HepG2 (cell line): ENCODE data around the gene TSPAN3. TPM values are rescaled to one million over a fixed set of nuclear protein-coding genes. Genes with fewer than 3 reads are reported as not detected.

Experiments
- CAMTA2 ChIP-seq: sonication (generic); formaldehyde crosslinking; IDR thresholded peaks from 2 replicates; pipeline ENCODE4 v1.4.0; 2020; ENCODE audit warnings: mild to moderate bottlenecking, missing genetic modification reagents, borderline replicate concordance
- ELF3 ChIP-seq: IDR thresholded peaks from 2 replicates; pipeline ENCODE4 v1.6.1; 2016; ENCODE audit warnings: missing genetic modification reagents, missing compliant biosample characterization
- FOXP1 ChIP-seq, 2 experiments: fragments of 450-650 bp in 1 of 2; IDR thresholded peaks; 2 replicates each; pipeline ENCODE4 v1.6.1; 2017 to 2018; ENCODE audit warnings: antibody characterized with exemption in 1 of 2
- HOXD1 ChIP-seq: sonication (generic); formaldehyde crosslinking; IDR thresholded peaks from 2 replicates; pipeline ENCODE4 v1.5.0; 2020; ENCODE audit warnings: missing genetic modification reagents
- ISX ChIP-seq: sonication (generic); formaldehyde crosslinking; conservative IDR thresholded peaks from 2 replicates; pipeline ENCODE4 v1.5.0; 2020; ENCODE audit warnings: missing genetic modification reagents
- KDM5A ChIP-seq: fragments of 200-600 bp; sonication (generic); IDR thresholded peaks from 2 replicates; pipeline ENCODE4 v1.7.0; 2018; ENCODE audit warnings: antibody characterized with exemption, mild to moderate bottlenecking, low read length, borderline replicate concordance
- NCOA1 ChIP-seq: sonication (generic); formaldehyde crosslinking; IDR thresholded peaks from 2 replicates; pipeline ENCODE4 v1.9.0; 2021; ENCODE audit warnings: missing genetic modification reagents
- SIX4 ChIP-seq: sonication (generic); formaldehyde crosslinking; IDR thresholded peaks from 2 replicates; pipeline ENCODE4 v1.4.0; 2020; ENCODE audit warnings: missing genetic modification reagents
- TP53 ChIP-seq: sonication (generic); formaldehyde crosslinking; conservative IDR thresholded peaks from 2 replicates; pipeline ENCODE4 v1.4.0; 2020; ENCODE audit warnings: missing genetic modification reagents
- U2AF1 ChIP-seq: fragments of 200-400 bp; formaldehyde crosslinking; optimal IDR thresholded peaks from 2 replicates; pipeline ENCODE3; 2017; ENCODE audit warnings: mild to moderate bottlenecking, low read depth, low read length
- ZBTB21 ChIP-seq: sonication (generic); formaldehyde crosslinking; IDR thresholded peaks from 2 replicates; pipeline ENCODE4 v1.4.0; 2020; ENCODE audit warnings: missing genetic modification reagents
- ZNF496 ChIP-seq: sonication (generic); formaldehyde crosslinking; IDR thresholded peaks from 2 replicates; pipeline ENCODE4 v1.8.1; 2023; ENCODE audit warnings: mild to moderate bottlenecking, moderate library complexity, missing genetic modification reagents; ENCODE audit not compliant: insufficient replicate concordance
- ZNF616 ChIP-seq: sonication (generic); formaldehyde crosslinking; IDR thresholded peaks from 2 replicates; pipeline ENCODE4 v1.5.0; 2020; ENCODE audit warnings: low read depth, mild to moderate bottlenecking, missing genetic modification reagents
- ZNF629 ChIP-seq: sonication (generic); formaldehyde crosslinking; conservative IDR thresholded peaks from 2 replicates; pipeline ENCODE4 v1.5.0; 2020; ENCODE audit warnings: missing genetic modification reagents
- ZNF841 ChIP-seq: sonication (generic); formaldehyde crosslinking; IDR thresholded peaks from 2 replicates; pipeline ENCODE4 v1.8.1; 2023; ENCODE audit warnings: missing genetic modification reagents, borderline replicate concordance
- polyA plus RNA-seq, 8 experiments: library from polyadenylated mRNA; depleted of rRNA in 3 of 8; stranded (reverse) in 7 of 8; unstranded in 1 of 8; fragments of >200 nt; fragmentation: Illumina TruSeq in 4 of 8; extraction: Trizol in 4 of 8; gene quantifications; 2 replicates each; pipeline versions ENCODE4 v1.2.1 to v1.2.3, GENCODE V29; 2011 to 2016; ENCODE audit warnings: low read depth in 4 of 8, missing spikeins in 1 of 8, mixed read lengths in 1 of 8; ENCODE audit not compliant: insufficient read depth in 1 of 8
- total RNA-seq, 5 experiments: library from RNA; depleted of rRNA; stranded (reverse); fragments of >200 nt; fragmentation: Illumina TruSeq; extraction: Trizol; gene quantifications; 2 replicates each; pipeline ENCODE4 v1.2.3, GENCODE V29; 2016; ENCODE audit warnings: low read depth in 1 of 5
- TF ChIP-seq, protein P1 (sequence below): sonication (generic); formaldehyde crosslinking; IDR thresholded peaks from 2 replicates; pipeline ENCODE4 v1.4.0; 2020; ENCODE audit warnings: missing genetic modification reagents
- TF ChIP-seq, protein P2 (sequence below): sonication (generic); formaldehyde crosslinking; IDR thresholded peaks from 2 replicates; pipeline ENCODE4 v1.4.0; 2020; ENCODE audit warnings: mild to moderate bottlenecking, missing genetic modification reagents
- TF ChIP-seq, protein P3 (sequence below): sonication (generic); formaldehyde crosslinking; IDR thresholded peaks from 2 replicates; pipeline ENCODE4 v1.5.1; 2020; ENCODE audit warnings: mild to moderate bottlenecking, moderate library complexity, missing genetic modification reagents
- TF ChIP-seq, protein P4 (sequence below), 2 experiments: sonication (generic) in 1 of 2; formaldehyde crosslinking in 1 of 2; IDR thresholded peaks; 2 replicates each; pipeline versions ENCODE4 v1.5.1 to v1.6.1; 2011 to 2020; ENCODE audit warnings: borderline replicate concordance in 1 of 2, low read depth in 1 of 2, low read length in 1 of 2, mild to moderate bottlenecking in 1 of 2, missing genetic modification reagents in 1 of 2, moderate library complexity in 1 of 2

The TSPAN3 gene
- total and polyA plus RNA-seq, 2 of the 13 experiments (the other 11 are each of a cell fraction or from before 2014, with no cell fraction given): 167 to 170 TPM

DNA sequence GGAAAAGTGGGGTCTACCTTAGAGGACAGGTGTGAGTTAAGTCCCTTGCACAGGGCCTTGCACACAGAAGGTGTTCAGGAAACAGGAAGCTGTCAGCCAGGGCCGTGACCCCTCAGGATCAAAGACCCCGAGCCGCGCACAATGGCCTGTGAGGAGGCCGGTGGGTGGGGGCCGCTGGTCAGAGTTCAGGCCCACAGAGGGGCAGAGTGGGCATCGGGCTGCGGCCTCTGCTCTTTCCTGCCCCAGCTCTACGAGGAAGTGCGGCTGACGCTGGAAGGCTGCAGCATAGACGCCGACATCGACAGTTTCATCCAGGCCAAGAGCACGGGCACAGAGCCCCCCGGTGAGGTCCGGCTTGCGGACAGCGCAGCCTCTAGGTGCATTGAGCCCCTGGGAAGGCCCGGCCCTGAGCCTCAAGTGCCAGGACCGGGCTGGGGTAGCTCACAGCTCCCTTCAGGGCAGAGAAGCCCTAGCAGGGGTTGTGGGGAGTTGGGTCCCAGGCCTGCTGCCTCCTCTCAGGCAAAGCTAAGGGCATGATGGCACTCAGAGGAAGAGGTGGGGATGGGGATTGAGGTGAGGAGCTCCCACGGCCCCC lies 38.8 kb downstream of the TSPAN3 start (continued):
- TF ChIP-seq, protein P1, sequence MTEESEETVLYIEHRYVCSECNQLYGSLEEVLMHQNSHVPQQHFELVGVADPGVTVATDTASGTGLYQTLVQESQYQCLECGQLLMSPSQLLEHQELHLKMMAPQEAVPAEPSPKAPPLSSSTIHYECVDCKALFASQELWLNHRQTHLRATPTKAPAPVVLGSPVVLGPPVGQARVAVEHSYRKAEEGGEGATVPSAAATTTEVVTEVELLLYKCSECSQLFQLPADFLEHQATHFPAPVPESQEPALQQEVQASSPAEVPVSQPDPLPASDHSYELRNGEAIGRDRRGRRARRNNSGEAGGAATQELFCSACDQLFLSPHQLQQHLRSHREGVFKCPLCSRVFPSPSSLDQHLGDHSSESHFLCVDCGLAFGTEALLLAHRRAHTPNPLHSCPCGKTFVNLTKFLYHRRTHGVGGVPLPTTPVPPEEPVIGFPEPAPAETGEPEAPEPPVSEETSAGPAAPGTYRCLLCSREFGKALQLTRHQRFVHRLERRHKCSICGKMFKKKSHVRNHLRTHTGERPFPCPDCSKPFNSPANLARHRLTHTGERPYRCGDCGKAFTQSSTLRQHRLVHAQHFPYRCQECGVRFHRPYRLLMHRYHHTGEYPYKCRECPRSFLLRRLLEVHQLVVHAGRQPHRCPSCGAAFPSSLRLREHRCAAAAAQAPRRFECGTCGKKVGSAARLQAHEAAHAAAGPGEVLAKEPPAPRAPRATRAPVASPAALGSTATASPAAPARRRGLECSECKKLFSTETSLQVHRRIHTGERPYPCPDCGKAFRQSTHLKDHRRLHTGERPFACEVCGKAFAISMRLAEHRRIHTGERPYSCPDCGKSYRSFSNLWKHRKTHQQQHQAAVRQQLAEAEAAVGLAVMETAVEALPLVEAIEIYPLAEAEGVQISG: no peak
- TF ChIP-seq ZNF616 (peak; percentile 77; the same call in 1 of the 2 replicates), ISX (CRISPR knock-in tag) (no peak), ZNF496 (CRISPR knock-in tag) (no peak), U2AF1 (no peak), HOXD1 (CRISPR knock-in tag) (no peak), FOXP1 (IDR thresholded peaks at IDR 0.05) (no peak), FOXP1 (CRISPR knock-in tag; IDR thresholded peaks at IDR 0.05) (peak; percentile 48), ZNF629 (no peak), ZNF841 (no peak), TP53 (CRISPR knock-in tag) (no peak), ELF3 (CRISPR knock-in tag) (peak; percentile 94), CAMTA2 (CRISPR knock-in tag) (no peak), NCOA1 (no peak), ZBTB21 (CRISPR knock-in tag) (no peak), KDM5A (no peak), SIX4 (CRISPR knock-in tag) (no peak)
- TF ChIP-seq, protein P2, sequence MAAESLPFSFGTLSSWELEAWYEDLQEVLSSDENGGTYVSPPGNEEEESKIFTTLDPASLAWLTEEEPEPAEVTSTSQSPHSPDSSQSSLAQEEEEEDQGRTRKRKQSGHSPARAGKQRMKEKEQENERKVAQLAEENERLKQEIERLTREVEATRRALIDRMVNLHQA: no peak
- TF ChIP-seq, protein P3, sequence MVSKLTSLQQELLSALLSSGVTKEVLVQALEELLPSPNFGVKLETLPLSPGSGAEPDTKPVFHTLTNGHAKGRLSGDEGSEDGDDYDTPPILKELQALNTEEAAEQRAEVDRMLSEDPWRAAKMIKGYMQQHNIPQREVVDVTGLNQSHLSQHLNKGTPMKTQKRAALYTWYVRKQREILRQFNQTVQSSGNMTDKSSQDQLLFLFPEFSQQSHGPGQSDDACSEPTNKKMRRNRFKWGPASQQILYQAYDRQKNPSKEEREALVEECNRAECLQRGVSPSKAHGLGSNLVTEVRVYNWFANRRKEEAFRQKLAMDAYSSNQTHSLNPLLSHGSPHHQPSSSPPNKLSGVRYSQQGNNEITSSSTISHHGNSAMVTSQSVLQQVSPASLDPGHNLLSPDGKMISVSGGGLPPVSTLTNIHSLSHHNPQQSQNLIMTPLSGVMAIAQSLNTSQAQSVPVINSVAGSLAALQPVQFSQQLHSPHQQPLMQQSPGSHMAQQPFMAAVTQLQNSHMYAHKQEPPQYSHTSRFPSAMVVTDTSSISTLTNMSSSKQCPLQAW (CRISPR knock-in tag): peak; percentile 64; the same call in 1 of the 2 replicates
- TF ChIP-seq, protein P4, sequence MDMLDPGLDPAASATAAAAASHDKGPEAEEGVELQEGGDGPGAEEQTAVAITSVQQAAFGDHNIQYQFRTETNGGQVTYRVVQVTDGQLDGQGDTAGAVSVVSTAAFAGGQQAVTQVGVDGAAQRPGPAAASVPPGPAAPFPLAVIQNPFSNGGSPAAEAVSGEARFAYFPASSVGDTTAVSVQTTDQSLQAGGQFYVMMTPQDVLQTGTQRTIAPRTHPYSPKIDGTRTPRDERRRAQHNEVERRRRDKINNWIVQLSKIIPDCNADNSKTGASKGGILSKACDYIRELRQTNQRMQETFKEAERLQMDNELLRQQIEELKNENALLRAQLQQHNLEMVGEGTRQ (IDR thresholded peaks at IDR 0.05; ENCODE audit: low read depth, low read length): no peak
- TF ChIP-seq, protein P4 (CRISPR knock-in tag; IDR thresholded peaks at IDR 0.05; ENCODE audit: borderline replicate concordance): no peak
